ENCODE data around the gene PRKAA2. TPM values are rescaled to one million over a fixed set of nuclear protein-coding genes. Genes with fewer than 3 reads are reported as not detected.

Gene PRKAA2
- polyA plus RNA-seq, 1 experiment, result 0.70 TPM

DNA sequence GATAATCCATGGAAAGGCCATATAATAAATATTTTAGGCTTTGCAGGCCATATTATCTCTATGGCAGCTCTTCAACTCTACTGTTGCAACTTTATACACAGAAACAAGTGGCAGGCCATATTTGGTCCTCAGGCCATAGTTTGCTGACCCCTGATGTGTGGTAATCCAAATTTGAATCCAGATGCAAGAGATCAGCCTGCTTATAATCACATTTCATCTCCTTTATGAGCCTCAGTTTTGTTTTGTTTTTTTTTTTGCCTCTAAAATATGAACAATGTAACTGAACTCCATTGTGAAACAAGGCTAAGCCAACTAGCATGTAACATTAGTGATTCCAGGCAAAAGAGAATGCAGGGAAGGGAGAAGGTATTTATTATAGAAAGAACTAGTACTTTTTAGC lies 81.6 kb downstream of the PRKAA2 start:
- ChIA-PET POLR2A (no interaction called here), CTCF (no interaction called here)
- Histone ChIP-seq H3K36me3 (ENCODE audit: control insufficient read depth, insufficient read depth, low read length) (no peaks in the 10 kb centered on the region), H3K4me3 (ENCODE audit: low read depth, low read length) (no peak overlapping the region), H3K27me3 (ENCODE audit: control insufficient read depth, insufficient read depth, low read length) (peaks cover 1% of the 10 kb centered on the region; the same call in 1 of the 2 replicates)
- TF ChIP-seq, protein P1, sequence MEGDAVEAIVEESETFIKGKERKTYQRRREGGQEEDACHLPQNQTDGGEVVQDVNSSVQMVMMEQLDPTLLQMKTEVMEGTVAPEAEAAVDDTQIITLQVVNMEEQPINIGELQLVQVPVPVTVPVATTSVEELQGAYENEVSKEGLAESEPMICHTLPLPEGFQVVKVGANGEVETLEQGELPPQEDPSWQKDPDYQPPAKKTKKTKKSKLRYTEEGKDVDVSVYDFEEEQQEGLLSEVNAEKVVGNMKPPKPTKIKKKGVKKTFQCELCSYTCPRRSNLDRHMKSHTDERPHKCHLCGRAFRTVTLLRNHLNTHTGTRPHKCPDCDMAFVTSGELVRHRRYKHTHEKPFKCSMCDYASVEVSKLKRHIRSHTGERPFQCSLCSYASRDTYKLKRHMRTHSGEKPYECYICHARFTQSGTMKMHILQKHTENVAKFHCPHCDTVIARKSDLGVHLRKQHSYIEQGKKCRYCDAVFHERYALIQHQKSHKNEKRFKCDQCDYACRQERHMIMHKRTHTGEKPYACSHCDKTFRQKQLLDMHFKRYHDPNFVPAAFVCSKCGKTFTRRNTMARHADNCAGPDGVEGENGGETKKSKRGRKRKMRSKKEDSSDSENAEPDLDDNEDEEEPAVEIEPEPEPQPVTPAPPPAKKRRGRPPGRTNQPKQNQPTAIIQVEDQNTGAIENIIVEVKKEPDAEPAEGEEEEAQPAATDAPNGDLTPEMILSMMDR (IDR thresholded peaks at IDR 0.05; ENCODE audit: insufficient read depth, low read depth, low read length), result no peak
- DNase-seq (ENCODE audit: low read depth), result no peak

DNA sequence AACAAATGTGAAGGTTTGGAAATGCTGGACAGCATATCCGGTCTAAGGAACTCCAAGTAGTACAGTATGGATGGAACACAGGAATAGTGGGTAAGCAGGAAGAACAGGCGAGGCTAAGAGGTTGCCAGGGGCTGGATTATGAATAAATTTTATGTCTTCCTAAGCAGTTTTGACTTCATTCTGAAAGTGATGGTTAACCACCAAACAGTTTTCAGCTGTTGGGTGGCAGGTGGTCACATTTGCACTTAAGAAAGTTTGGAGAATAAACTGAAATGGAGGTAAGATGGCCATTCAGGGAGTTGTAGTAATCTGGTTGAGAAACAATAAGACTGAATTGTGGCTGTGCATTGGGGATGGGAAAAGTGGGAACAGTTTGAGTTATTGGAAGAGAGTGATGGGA lies 83.8 kb downstream of the PRKAA2 start:
- ChIA-PET CTCF (no interaction called here), POLR2A (no interaction called here)
- no peak overlapping the region for H3K4me3 ChIP-seq (ENCODE audit: low read depth, low read length)
- TF ChIP-seq, protein P1 (IDR thresholded peaks at IDR 0.05; ENCODE audit: insufficient read depth, low read depth, low read length), result no peak
- no peak for DNase-seq (ENCODE audit: low read depth)
- H3K27me3 ChIP-seq (ENCODE audit: control insufficient read depth, insufficient read depth, low read length), result peaks cover 1% of the 10 kb centered on the region; the same call in 1 of the 2 replicates
- no peaks in the 10 kb centered on the region for H3K36me3 ChIP-seq (ENCODE audit: control insufficient read depth, insufficient read depth, low read length)

DNA sequence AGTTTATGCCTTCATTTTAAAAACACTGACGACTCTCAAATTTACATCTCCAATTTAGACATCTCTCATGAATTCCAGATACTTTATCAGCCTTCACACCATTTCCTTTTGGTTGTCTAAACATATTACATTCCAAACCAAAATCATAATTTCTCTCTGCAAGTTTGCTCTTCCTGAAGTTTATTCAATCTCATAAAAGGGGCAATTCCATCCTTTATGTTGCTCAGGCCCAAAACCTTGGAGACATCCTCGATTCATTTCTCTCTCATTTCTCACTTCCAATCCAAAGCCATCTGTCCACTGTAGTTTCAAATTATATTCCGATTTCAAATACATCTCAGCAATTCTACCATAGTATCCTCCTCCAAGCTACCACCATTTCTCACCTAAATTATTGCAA lies 100.1 kb downstream of the PRKAA2 start:
- Histone ChIP-seq H3K27me3 (ENCODE audit: control insufficient read depth, insufficient read depth, low read length) (no peaks in the 10 kb centered on the region), H3K4me3 (ENCODE audit: low read depth, low read length) (no peak overlapping the region), H3K36me3 (ENCODE audit: control insufficient read depth, insufficient read depth, low read length) (no peaks in the 10 kb centered on the region)
- ChIA-PET CTCF (no interaction called here), POLR2A (no interaction called here)
- TF ChIP-seq, protein P1 (IDR thresholded peaks at IDR 0.05; ENCODE audit: insufficient read depth, low read depth, low read length), result no peak
- no peak for DNase-seq (ENCODE audit: low read depth)

DNA sequence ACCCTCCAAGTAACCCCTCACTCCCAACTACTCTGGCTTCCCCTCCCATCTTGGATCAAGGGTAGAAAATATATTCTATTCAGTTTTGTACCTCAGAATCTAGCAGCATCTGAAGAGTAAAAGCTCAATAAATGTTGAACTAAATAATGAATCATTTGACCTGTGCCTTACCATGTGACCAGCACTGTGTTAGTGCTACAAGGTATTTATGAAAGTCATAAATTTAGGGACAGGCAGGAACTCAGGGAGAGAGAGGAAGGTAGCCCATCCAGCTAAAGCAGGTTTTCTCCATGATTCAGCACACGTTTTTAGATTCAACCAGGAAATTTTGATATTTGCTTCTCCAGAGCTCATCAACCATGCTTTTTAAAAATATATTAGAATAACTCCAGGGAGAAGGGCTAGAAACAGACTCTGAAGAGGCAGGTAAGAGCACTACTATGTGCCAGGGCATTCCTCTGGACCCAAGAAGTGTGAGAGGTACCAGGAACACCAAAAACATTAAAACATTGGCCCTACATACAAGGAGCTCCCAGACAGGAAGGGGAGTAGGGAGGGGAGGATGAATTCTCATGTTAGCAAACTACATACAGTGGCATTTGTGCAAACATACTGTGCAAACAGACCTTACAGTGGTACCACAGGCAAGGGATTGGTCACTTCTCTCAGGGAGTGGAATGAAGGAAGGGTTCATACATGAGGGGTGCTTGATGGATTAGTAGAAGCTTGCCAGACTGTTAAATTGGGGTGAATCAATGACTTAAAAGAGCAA lies 109.8 kb downstream of the PRKAA2 start:
- CTCF ChIA-PET, result interaction anchor here (1.7 kb wide), 1 partner anchor 11 kb away, joined by 4 read pairs; no protein-coding TSS in a partner anchor
- H3K36me3 ChIP-seq (ENCODE audit: control insufficient read depth, insufficient read depth, low read length), result no peaks in the 10 kb centered on the region
- no peaks in the 10 kb centered on the region; the same call in 1 of the 2 replicates for H3K27me3 ChIP-seq (ENCODE audit: control insufficient read depth, insufficient read depth, low read length)
- DNase-seq (ENCODE audit: low read depth), result no peak
- TF ChIP-seq, protein P1 (IDR thresholded peaks at IDR 0.05; ENCODE audit: insufficient read depth, low read depth, low read length), result no peak
- POLR2A ChIA-PET, result no interaction called here
- no peak overlapping the region for H3K4me3 ChIP-seq (ENCODE audit: low read depth, low read length)

DNA sequence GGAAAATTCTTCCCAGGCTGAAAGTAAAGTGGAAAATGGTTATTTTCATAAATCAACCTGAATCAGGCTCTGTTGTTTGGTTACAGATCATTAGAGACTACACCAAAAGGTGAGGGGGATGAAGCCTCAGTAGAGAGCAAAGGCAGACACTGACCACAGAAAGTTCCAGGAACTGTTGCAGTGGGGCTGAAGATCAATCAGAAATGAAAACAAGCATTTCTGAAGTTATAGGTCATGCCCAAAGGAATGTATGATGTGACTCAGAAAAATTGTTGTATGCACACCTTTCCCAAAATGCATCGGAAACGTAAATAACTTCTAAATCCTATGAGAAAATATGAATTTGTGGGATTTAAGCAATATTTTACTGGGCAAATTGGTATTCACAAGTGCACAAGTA lies 110.8 kb downstream of the PRKAA2 start:
- CTCF ChIA-PET, result interaction anchor here (1.7 kb wide), 1 partner anchor 12 kb away, joined by 4 read pairs; no protein-coding TSS in a partner anchor
- POLR2A ChIA-PET, result no interaction called here

More for the DNA sequence above, 110.8 kb downstream of the PRKAA2 start:
- Histone ChIP-seq H3K36me3 (ENCODE audit: control insufficient read depth, insufficient read depth, low read length) (no peaks in the 10 kb centered on the region), H3K4me3 (ENCODE audit: low read depth, low read length) (no peak overlapping the region), H3K27me3 (ENCODE audit: control insufficient read depth, insufficient read depth, low read length) (no peaks in the 10 kb centered on the region; the same call in 1 of the 2 replicates)
- no peak for DNase-seq (ENCODE audit: low read depth)
- TF ChIP-seq, protein P1 (IDR thresholded peaks at IDR 0.05; ENCODE audit: insufficient read depth, low read depth, low read length), result no peak
